ENCODE results near the gene EPAS1.

EPAS1 gene

GRCh38 chr2:46303233-46303632 is 6.0 kb downstream of the EPAS1 start:
- no peak for DNase-seq

DNA sequence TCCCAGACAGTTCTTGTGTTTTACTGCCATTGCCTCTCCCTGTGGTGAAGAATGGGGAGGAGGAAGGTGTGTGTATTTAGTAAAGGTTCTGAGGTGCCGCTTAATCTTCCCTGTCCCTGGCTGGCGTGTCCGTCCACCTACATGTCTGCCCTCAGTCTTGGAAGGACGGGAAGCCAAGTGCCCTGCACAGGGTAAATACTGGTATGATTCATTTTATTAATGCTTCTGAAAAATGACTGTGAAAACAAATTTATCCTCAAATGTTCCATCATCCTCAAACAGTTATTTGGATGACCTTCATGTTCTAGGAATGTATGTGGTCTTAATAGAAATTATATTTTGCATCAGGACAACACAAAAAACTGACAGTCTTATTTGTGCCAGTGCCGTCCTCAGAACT is 6.6 kb downstream of the EPAS1 start:
- no peak for DNase-seq

DNA sequence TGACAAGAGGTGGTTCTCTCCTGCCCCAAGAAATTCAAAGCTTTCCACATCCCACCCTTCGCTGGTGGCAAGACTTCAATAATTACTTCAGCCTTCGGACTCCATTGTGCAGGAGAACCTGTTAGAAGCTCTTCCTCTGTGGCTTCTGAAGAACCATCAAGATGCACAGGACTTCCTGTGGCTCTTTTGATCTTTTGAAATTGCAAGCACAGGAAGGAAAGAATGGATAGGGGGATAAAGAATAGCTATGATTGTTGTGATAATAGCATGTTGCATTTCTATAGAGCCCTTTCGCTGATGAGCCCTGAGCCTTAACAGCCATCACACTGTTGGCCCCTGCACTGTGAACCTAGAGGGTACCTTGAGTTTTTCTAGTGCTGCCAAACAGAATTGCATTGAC is 7.4 kb downstream of the EPAS1 start:
- peak; percentile 54 for DNase-seq

- no peak for DNase-seq
These were observed 8.0 kb downstream of the EPAS1 start for GRCh38 chr2:46305187-46305586.

DNA sequence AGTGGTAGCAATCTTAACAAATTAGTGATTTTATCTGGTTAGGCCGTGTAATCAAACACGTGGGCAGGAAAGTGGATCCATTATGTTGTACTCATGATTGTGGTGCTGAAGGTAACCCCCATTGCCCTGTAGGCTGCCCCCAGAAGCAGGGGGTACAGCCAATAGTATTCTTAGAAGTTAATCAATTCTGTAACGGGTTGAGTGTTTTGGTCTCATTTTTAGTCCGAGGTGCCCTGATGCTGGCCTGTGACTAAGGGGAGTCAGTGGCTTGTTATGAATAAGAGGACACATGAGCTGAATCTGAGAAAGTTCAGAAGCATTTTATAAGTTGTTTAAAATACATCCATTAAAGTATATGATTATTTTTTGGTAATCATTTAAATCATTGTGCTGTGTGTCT is 8.6 kb downstream of the EPAS1 start:
- DNase-seq: no peak

DNA sequence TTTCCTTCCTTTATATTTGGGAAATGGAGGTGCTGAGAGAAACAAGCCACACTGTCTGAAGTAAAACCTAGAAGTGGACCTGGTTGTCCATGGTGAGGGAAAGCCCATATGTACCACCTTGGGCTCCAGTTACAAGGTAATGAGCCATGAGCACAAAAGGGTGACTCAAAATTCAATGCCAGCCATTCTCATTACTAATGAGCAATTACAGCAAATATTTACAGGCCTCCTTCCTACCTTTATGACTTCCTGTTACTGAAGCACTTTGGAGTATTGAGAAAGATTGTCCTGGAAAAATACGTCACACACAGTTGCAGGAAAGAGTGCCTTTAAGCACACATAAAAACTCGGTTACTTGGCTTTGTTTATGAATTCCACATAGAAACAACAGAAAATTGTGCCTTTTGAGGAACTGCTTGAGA is 9.1 kb downstream of the EPAS1 start:
- DNase-seq: no peak

DNA sequence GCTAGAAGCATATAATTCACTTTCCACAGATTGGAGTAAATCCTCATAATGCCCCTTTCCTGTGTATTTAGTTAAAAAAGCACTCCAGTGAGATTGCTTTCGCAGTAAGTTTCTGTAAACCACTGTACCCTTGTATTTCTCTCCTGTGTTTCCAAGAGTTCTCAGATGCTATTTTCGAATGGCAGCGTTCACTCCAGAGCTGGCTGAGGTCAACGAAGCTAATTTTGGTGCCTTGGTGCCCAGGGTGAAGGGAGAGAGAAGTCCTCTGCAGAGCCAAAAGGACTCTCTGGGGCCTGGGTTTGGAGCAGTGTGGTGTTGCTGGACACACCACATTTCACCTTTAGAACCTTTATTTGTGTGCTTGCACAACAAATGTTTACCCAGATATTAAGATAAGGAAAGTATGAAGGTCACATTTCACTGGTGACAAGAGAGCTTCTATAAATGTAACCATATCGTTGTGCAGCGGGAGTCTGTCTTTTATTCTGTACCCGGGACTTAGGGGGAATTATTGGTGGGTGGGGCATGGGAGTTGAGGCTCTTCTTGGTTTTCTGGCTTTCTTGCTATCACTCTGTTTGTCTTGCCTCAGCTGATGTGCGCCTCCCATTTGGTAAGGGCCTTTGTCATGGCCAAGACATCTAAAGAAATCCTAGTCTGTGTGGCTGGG is 9.9 kb downstream of the EPAS1 start:
- no peak for DNase-seq

DNA sequence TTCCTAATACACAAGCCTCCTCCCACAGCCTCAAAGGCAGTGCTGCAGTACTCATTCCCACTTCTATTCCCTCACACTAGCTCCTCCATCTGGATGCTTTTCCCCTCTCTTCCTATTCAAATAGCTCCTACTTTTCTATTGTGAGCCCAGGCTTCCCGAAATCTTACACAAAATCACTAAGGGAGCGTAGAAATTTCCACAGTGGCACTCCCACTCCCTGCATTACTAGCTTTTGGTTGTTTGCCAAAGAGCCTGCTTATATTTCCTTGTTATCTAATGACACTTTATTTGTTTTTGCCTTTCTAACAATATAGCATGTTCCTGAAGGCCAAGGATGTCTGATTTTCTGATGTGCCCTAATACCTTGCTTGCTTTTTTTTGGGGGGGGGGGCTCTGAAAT is 10.9 kb downstream of the EPAS1 start:
- no peak for DNase-seq

GRCh38 chr2:46308629-46309028 is 11.4 kb downstream of the EPAS1 start:
- DNase-seq: no peak

DNA sequence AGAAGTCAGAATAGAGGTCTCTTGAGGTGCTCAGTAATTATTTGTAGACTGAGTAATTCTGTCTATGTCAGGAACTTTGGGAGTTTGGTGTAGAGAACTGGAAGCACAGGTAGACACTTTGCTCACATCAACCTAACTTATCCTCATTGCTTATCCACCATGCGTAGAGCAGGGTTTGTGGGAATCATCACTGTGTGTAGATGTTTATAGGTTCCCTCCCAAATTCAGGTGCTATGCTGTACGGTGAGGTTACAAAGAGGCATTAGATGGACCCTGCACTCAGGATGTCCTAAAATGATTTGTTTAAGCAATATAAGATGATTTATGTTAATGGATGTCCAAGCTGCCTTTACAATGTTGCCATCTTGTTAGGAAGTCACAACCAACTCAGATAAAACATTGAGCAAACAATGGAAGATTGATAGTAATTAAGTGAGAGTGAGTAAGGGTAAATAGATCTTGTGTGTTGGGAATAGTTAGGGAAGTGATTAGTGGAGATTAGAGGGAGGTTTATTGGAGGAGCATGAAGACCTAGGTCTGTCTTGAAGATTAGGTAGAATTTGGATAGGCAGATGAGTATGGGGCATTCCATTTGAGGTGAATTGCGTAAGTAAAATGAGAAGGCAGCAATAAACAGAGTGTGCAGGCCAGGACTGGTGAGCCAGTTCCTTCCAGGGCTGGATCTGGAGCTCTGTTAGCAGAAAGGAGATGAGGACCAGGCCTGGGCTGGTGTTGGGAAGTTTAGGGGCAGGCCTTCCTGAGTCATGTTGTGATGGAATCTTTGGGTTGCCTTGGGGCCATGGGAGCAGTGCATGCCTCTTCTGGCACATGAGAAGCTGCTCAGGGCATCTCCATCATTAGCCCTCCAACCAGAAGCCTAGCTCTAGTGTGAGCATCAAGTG is 12.1 kb downstream of the EPAS1 start:
- no peak for DNase-seq

GRCh38 chr2:46310446-46310845 is 13.2 kb downstream of the EPAS1 start:
- DNase-seq: no peak

GRCh38 chr2:46311651-46312223 is 14.5 kb downstream of the EPAS1 start:
- DNase-seq: no peak

GRCh38 chr2:46313063-46313462 is 15.9 kb downstream of the EPAS1 start:
- DNase-seq: no peak

DNA sequence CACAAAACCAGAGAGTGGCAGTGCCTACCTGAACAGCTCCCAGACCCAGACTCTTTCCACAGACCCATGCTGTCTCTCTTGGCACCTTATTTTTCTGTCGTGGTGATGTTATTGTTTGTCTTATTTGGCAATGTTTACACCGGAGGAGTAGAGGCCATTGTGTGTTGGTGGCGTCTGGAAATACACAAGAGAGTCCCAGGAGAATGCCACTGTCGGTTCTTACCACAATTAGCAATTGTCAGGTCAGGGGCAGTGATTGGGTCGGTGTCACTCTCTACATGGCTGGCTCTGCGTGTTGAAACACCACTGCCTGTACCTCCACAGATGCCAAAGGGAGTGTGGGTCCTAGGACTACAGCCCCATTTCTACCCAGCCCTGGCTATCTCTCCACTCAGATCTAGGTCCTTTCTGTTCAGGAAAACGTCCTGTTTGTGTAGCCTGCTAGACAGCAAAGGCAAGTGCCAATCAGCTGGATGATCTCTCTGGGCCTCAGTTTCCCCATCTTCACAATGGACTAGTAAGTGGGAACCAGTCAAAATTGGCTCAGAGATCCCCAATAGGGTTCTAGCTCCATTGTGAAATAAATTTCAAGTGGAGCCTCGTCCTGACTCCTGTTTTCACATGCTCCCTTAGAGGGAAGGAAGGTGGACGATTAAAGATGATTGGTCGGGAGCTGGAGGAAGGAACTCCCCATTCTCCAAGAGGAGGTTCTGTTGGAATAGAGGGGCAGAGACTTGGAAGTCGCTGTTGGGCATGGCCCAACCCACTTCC is 17.0 kb downstream of the EPAS1 start:
- no peak for DNase-seq

- DNase-seq: no peak
These were observed 18.1 kb downstream of the EPAS1 start for GRCh38 chr2:46315103-46315890.

DNA sequence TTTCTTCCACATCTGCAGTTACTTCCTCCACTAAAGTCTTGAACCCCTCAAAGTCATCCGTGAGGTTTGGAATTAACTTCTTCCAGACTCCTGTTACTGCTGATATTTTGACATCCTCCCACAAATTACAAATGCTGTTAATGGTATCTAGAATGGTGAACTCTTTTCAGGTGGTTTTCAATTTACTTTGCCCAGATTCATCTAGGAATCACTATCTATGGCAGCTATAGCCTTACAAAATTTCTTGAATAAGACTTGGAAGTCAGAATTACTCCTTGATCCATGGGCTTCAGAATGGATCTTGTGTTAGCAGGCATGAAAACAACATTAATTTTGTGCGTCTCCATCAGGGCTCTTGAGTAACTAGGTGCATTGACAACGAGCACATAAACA is 19.9 kb downstream of the EPAS1 start:
- no peak for DNase-seq

DNA sequence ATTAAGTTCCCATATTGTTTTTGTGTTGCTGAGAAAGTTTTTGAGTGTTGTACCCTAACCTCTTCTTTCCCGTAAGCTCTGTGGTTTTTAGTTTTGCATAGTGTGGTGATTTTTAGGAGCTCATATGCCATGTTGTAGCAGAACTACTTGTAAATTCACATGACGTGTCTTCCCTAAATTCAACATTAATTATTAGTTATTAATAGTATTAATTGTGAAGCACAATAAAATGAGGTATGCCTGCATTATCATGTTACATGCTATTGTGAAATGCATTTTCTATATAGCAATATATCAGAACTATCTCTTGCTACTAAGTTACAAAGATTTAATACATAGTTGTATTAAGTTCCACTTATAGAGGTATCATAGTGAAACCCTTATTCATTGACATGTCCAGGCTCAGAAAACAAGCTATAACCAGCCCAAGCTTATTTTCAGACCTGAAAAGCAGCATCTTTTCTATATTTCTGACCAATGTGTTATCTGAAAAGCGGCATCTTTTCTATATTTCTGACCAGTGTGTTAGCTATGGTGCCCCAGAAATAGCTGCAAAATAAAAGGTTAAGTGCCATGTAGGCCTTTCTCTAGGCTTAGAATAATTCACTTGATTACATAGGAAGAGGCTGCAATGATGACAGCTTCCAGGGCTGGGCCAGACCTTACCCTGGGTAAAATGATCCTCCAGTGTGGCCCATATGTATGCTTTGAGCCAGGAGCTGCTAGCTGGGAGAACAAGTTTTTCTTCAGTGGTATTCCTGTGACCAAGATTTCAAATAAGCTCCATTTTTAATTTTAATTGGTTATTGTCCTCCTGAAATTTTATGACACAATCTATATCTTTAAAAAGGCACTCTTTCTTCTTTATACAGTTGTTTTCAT is 21.6 kb downstream of the EPAS1 start:
- no peak for DNase-seq

DNA sequence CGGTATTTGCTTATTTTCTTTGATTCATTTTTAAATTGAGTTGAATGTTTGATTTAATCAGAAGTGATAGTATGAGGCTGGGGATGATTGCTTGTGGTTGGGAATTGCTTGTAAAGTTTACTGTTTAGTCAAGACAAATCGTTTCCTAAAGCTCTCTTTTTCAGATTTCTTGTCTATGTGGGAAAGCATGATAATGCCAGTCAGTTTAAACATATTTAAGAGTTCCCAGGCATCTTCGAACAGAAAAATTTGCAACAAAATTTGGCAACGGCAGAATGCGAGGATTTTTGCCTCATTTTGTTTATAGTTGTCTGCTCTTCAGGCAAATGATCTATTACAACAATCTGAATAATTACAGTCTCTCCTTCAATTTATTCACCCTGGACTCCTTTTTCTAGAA is 22.5 kb downstream of the EPAS1 start:
- no peak for DNase-seq

GRCh38 chr2:46320141-46320567 is 22.9 kb downstream of the EPAS1 start:
- DNase-seq: no peak

- no peak for DNase-seq
These were observed 26.5 kb downstream of the EPAS1 start for GRCh38 chr2:46323730-46324129.

DNA sequence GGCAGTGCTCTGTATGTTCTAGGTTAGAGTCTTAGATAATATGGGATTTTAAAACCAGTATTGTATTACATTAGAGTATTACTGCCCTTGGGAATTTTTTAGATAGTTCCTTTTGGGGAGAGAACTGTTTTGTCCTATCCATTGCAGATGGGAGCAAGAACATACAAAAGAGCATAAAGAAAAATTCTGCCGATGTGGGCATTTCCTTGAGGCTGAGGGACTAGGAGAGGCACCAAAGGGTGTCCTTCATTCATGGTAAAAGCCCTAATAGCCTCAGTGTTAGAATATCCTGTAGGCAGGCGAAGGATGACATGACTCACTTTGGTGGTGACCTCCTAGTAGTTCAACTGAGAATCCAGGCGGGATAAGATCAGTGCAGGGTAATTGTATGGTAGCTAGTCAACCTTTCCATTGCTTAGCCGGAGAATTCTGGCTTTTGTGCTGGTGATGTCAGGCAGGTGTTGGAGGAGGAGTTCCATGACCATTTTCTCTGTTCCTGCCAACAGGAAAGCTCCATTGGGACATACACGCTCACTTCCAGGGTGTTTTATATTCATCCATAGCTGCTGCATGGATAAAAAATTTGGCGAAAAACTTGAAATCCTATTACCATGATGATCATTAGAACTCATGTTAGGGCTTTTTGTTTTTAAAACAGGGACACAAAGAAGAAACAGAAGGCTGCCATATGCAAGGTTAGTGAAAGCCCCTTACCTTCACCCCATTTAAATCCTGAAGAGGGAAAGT is 28.1 kb downstream of the EPAS1 start:
- no peak for DNase-seq
